ENCODE data around the gene SULT2B1.
A peak's percentile ranks its signal among the peaks of the same experiment; 100 is the strongest.
"Not testable (repeated sequence)": the region's sequence is repeated elsewhere in the genome, so short reads cannot be mapped to it uniquely, and the experiment has no call there.

Gene SULT2B1

DNA sequence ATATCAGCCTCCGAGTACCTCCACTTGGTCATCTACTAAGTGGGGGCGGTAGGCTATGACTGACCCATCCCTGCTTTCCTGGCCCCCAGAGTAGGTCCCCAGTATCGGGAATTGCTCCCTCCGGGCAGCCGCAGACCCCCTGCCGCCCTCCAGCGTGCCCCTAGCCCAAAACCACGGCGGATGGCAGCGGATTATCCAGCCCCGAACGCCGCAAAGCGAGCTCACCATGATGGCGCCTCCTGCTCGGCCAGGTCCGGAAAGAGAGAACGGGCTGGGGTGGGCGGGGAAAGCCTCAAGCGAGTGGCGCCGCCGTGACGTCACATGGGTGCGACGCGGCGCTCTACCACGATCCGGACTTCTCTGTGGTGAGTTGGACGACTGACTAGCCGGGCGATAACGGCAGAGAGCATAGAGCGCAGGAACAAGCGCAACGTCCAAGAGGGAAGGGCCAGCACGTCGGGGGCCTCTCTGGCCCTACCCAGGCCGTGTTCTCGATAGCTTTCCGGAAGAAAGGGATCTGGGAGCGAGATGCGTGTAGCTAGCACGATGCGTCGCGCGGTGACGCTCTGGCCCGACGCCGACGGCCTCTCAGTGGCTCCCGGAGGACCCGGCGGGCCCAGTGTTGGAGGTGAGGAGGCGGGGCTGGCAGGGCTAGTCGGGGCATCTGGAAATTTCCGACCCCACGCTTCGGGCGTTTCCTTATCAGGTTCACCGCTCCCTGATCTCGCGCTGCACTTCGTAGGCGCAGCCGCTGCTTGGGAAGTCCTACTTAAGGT is 67.1 kb downstream of the SULT2B1 start, which contains the start of the genes RPL18 and SPHK2:
Gene RPL18, minus strand, starts transcription at position 263 of the 776 bp plus-strand sequence. Its CDS starts 35 bp downstream, at position 228.
Gene SPHK2, plus strand, starts transcription at position 591 of the 776 bp plus-strand sequence. CDS start 1,009 bp downstream, outside the sequence.
- peak; percentile 93 for DNase-seq (ENCODE audit: low read depth in 2 of 2)

DNA sequence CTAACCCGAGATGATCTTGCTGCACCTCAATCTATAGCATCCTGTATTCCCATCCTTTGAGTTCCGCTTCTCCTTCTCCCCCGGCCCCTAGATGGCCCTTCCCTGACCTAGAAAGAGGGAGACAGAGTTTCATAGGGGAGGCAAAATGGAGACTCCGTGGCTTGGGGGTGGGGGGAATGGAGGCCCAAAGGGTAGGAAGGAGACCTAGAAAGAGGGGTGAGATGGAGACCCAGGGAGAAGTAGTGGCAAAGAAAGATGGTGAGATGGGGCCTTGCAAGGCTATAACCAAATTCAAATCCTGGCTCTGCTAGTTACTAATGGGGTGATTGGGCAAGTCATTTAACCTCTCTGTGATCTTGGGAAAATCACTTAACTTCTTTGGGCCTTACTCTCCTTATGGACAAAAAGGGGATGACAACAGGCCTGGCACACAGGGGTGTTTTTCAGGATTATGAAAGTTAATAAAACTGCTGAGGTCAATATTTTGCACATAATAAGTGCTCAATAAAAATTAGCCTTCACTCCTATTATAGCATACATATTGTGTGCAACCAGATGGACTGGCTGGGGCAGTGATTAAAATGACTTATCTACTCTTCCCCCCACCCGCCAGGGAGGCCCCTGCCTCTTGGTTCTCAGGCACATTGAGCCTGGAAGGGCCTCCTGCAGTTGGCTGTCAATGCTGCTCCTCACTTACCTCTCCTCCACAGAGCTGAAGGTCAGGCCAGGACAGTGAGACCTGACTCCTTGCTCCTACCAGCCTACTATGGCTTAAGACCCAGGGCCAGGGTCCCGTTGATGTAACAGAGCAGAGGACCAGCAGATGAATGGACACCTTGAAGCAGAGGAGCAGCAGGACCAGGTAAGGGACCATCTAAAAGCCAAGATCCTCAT is 68.0 kb downstream of the SULT2B1 start:
- DNase-seq (ENCODE audit: low read depth in 2 of 2) = no peak

DNA sequence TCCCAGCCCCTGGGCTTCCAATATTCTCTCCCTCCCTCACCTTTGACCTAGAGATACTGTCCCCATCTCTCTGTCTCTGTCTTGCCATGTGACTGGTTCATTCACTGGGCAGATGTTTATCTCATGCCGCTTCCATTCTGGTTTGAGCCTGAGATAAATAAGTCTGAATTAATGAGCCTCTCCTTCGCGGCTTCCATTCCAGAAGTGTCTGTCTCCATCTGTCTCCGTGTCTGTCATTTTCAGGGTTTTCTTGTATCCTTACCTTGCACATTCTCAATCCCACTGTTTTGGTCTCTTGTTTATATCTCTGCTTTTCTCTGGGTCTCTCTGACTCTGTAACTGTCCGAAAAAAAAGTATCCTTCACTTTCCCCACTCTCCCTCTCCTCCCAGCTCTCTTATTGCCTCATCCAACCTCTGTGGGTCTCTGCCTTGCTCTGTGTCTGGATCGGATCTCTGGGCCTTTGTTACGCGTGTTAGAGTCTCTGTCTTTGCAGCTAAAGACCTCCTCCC is 71.6 kb downstream of the SULT2B1 start:
- DNase-seq (ENCODE audit: low read depth in 2 of 2) = no peak

DNA sequence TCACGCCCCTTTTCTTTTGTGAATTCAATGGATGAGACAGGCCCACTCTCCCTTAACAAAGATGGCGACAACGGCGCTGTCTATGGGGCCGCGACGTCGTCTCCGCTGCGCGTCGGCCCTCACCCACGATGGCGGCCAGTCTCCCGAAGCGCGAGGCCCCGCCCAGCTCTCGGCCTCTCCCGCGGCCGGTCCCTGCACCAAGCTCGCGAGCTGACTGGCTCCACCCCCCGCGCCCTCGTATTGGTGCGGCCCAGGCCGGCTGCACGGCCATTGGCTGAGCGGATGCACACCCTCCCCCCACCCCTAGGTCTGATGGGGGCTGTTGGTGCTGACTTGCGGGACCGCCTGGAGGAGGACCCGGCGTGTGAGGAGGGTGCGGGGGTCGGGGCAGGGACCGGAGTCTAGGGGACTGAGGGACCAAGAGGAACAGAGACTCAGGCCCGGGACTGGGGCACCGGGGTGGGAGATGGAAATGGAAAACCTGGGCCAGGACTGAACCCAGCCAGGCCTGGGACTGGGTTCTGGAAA is 72.2 kb downstream of the SULT2B1 start:
- DNase-seq (ENCODE audit: low read depth in 2 of 2) = peak; percentile 93 to 98

DNA sequence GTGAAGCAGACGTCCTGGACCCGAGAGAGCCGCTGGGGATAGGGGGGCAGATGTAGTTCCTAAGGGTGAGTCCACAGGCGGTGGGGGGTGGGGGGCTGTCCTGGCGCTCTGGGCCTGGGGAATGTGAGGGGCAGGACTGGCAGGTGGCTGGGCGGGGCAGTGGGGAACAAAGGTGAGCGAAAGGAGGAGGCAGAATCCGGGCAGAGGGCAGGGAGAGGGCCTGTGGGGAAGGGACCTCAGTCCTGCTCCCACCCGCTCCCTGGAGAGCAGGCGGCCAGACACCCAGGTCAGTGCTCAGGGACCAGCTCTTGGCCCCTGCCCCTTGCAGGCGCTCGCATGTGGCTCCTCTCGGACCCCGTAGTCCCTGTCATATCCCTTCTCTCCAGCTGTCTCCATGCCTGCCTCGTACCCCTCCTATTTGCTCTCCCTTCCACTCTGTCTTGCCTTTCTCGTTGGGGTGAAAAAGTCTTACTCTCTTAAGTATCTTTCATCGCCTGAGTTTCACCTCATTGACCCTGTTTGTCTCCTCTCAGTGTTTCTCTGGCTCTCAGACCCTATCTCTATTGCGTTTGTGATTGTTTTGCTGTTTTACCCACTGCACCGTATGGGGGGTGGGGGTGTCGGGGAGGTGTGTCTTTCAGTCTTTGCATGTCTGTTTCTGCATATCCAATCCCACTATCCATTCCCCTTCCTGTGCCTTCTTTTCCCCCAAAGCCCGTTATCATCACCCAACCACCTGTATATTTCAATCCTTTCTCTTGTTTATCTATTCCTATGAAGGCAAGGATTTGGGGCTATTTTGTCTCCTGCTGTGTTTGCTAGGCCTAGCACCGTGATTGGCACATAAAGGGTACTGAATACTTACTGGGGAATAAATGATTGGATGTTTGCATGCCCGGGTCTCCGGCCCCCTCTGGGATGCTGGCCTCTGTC is 73.1 kb downstream of the SULT2B1 start:
- no peak for DNase-seq (ENCODE audit: low read depth in 2 of 2)

DNA sequence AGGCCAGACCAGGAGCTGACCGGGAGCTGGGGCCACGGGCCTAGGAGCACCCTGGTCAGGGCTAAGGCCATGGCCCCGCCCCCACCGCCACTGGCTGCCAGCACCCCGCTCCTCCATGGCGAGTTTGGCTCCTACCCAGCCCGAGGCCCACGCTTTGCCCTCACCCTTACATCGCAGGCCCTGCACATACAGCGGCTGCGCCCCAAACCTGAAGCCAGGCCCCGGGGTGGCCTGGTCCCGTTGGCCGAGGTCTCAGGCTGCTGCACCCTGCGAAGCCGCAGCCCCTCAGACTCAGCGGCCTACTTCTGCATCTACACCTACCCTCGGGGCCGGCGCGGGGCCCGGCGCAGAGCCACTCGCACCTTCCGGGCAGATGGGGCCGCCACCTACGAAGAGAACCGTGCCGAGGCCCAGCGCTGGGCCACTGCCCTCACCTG is 73.9 kb downstream of the SULT2B1 start:
- no peak for DNase-seq (ENCODE audit: low read depth in 2 of 2)

DNA sequence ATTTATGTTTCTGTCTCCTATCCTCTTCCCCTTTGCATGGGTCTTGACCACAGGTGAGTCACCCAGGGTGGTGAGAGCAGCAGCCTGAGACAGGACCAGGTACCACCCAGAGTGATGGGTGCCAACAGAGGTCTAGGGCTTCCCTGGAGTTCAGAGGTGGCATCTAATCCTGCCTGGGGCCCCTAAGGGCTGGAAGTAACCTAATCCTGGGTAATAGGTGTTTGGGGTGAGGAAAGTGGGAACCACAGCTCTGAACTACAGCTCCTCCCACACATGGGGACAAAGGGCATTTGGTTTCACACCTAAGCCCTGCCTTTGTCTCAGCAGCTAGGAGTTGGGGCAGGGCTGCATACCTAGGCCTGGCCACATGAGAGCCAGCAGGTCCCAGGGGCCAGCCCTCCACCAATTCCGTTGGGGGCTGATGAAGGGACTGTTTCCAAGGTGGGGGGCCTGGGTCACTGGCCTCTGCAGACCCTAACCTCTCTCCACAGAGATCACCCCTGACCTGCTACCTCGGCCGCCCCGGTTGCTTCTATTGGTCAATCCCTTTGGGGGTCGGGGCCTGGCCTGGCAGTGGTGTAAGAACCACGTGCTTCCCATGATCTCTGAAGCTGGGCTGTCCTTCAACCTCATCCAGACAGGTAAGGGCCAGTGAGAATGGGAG is 75.4 kb downstream of the SULT2B1 start:
- no peak for DNase-seq (ENCODE audit: low read depth in 2 of 2)

DNA sequence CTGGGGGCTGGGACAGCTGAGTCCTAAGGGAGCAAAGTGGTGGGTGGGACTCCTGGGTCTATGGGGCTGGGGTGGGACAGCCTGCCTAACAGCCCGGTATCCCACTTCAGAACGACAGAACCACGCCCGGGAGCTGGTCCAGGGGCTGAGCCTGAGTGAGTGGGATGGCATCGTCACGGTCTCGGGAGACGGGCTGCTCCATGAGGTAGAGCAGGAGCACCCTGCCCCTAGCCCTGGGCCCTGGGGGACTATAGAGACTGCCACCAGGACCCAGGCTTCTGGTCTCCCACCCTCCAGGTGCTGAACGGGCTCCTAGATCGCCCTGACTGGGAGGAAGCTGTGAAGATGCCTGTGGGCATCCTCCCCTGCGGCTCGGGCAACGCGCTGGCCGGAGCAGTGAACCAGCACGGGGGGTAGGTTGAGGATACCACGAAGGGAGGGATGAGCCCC is 75.9 kb downstream of the SULT2B1 start:
- DNase-seq (ENCODE audit: low read depth in 2 of 2) = no peak

DNA sequence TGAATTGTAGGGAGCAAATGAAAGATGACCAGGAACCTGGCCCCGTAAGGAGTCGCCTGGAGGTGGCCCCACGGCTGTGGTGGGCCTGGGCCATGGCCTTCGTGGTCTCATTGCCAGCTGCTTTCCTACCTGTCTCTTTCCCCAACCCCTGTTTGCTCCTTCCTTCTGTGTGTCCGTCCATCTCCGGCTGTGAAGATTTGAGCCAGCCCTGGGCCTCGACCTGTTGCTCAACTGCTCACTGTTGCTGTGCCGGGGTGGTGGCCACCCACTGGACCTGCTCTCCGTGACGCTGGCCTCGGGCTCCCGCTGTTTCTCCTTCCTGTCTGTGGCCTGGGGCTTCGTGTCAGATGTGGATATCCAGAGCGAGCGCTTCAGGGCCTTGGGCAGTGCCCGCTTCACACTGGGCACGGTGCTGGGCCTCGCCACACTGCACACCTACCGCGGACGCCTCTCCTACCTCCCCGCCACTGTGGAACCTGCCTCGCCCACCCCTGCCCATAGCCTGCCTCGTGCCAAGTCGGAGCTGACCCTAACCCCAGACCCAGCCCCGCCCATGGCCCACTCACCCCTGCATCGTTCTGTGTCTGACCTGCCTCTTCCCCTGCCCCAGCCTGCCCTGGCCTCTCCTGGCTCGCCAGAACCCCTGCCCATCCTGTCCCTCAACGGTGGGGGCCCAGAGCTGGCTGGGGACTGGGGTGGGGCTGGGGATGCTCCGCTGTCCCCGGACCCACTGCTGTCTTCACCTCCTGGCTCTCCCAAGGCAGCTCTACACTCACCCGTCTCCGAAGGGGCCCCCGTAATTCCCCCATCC is 76.7 kb downstream of the SULT2B1 start:
- no peak for DNase-seq (ENCODE audit: low read depth in 2 of 2)

DNA sequence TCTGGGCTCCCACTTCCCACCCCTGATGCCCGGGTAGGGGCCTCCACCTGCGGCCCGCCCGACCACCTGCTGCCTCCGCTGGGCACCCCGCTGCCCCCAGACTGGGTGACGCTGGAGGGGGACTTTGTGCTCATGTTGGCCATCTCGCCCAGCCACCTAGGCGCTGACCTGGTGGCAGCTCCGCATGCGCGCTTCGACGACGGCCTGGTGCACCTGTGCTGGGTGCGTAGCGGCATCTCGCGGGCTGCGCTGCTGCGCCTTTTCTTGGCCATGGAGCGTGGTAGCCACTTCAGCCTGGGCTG is 77.3 kb downstream of the SULT2B1 start:
- DNase-seq (ENCODE audit: low read depth in 2 of 2) = no peak

DNA sequence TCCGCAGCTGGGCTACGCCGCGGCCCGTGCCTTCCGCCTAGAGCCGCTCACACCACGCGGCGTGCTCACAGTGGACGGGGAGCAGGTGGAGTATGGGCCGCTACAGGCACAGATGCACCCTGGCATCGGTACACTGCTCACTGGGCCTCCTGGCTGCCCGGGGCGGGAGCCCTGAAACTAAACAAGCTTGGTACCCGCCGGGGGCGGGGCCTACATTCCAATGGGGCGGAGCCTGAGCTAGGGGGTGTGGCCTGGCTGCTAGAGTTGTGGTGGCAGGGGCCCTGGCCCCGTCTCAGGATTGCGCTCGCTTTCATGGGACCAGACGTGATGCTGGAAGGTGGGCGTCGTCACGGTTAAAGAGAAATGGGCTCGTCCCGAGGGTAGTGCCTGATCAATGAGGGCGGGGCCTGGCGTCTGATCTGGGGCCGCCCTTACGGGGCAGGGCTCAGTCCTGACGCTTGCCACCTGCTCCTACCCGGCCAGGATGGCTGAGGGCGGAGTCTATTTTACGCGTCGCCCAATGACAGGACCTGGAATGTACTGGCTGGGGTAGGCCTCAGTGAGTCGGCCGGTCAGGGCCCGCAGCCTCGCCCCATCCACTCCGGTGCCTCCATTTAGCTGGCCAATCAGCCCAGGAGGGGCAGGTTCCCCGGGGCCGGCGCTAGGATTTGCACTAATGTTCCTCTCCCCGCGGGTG is 77.8 kb downstream of the SULT2B1 start:
- no peak for DNase-seq (ENCODE audit: low read depth in 2 of 2)

DNA sequence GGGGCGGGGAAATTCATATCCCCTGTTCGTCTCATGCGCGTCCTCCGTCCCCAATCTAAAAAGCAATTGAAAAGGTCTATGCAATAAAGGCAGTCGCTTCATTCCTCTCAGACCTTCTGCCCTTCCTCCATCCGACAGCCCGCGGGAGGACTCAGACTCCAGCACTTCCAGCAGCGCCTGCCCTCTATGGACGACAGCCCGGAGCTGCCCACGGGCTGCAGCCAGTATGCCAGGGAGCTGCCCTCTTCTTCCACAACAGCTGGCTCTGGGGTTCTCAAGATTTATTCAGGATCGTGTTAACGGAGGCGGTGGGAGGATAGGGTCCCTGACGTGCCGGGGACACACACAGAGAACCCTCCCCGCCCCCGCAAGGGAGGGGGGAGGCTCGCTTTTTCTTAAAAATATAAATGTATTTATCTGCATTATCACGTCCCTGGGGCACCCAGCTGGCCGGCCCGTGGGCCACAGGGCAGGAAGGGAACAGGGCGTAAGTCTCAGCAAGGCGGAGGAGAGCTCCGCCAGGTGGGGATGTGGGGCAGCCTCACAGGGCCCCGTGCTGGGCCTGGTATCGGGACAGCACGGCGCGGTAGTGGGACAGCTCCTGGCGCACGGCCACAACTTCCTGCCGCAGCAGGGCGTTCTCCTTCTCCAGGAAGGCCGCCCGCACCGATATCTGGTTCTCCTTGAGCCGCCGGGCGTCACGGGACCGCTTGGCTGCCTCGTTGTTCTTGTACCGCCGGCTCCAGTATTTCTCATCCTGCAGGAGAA is 78.5 kb downstream of the SULT2B1 start:
- no peak for DNase-seq (ENCODE audit: low read depth in 2 of 2)

DNA sequence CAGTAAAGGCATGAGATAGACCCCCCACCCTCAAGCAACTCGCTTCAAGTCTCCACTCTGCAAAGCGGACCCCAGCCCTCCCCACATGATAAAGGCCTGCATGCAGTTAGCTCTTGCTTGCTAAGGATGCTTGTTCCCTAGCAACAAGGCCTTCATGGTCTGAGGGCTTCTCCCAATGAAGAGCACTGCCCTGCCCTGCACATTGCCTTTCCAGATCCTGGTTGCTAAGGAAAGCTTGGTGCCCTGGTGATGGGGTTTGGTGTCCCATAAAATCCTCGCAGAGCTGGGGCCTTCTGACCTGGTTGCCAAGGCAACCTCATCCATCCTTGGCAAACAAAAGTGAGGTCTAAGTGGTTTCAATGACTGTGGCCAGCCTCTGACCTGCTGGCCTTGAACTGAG is 79.3 kb downstream of the SULT2B1 start:
- no peak for DNase-seq (ENCODE audit: low read depth in 2 of 2)

DNA sequence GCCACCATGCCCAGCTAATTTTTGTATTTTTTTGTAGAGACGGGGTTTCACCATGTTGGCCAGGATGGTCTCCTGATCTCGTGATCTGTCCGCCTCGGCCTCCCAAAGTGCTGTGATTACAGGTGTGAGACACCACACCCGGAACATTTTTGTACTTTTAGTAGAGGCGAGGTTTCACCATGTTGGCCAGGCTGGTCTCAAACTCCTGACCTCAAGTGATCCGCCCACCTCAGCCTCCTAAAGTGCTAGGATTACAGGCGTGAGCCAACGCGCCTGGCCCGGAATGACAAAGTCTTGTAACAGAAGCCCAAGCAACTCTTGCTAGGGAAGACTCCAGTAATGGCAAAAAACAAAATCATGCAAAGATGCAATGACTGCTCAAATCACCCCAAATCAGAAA is 80.3 kb downstream of the SULT2B1 start:
- DNase-seq (ENCODE audit: low read depth in 2 of 2) = not testable (repeated sequence)

DNA sequence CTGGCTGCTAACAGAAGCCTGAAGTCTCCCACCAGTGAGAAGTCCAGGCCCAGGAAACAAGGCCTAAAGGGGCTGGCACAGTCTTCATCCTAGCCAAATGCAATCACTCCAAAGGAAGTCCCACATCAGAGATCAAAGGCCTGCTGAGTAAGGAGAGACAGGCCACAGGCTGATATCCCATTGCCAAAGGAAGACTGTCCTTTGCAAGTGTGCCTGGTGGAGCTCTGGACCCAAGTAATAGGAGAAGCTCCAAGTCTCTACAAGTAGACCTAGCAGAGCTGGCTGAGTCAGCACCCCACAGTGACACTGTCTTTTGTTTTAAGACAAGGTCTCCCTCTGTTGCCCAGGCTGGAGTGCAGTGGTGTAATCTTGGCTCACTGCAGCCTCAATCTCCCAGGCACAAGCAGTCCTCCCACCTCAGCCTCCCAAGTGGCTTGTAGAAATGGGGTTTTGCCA is 80.7 kb downstream of the SULT2B1 start:
- no peak for DNase-seq (ENCODE audit: low read depth in 2 of 2)

DNA sequence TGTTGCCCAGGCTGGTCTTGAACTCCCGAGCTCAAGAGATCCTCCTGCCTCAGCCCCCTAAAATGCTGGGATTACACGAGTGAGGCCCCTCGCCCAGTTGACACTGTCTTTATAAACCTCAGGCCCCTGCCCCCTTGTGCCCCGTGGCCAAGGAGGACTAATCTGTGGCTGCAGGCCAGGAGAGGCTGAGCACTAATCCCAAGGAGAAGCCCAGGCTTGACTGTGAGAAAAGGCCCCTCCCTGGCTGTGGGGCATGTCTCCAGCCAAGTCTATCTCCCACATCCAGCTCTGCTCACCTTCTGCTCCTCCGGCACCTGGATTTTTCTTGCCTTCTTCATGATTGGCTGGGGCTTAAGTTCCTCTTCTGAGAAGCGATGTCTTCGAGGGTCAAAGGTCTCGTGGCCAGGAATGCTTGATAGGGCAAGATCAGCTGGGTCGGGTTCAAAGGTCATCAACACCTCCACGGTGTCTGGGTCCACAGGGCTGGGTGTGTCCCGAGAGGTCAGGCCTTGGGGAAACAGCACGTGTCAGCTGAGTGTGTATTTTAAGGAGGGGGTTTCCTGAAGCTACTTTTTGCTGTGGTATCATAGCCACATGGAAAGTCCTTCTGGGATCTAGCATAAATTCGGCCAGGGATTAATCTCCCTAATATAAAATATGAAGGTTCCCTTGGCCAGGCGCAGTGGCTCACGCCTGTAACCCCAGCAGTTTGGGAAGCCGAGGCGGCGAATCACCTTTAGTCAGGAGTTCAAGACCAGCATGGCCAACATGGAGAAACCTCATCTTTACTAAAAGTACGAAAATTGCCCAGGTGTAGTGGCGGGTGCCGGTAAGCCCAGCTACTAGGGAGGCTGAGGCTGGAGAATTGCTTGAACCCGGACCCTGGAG is 81.4 kb downstream of the SULT2B1 start:
- no peak for DNase-seq (ENCODE audit: low read depth in 2 of 2)

DNA sequence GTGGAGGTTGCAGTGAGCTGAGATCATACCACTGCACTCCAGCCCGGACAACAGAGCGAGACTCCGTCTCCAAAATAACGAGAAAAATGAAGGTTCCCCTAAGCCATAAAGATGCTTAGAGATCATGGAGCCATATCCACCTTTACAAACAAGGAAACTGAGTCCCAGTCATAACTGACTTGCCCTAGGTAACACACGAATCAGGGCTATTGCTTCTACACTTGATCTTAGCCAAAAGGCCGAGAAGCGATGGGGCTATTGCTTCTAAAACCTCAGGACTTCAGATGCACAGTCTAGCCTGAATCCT is 82.0 kb downstream of the SULT2B1 start:
- DNase-seq (ENCODE audit: low read depth in 2 of 2) = no peak

All from stimulated activated CD4-positive, alpha-beta T cell treated with anti-CD3 and anti-CD28 coated beads, Interleukin-15, amount 100 ng/mL, for 48 hours (primary cell).